ENCODE results near the gene TROAP.
"Not testable (repeated sequence)": the region's sequence is repeated elsewhere in the genome, so short reads cannot be mapped to it uniquely, and the experiment has no call there.

Gene TROAP

DNA sequence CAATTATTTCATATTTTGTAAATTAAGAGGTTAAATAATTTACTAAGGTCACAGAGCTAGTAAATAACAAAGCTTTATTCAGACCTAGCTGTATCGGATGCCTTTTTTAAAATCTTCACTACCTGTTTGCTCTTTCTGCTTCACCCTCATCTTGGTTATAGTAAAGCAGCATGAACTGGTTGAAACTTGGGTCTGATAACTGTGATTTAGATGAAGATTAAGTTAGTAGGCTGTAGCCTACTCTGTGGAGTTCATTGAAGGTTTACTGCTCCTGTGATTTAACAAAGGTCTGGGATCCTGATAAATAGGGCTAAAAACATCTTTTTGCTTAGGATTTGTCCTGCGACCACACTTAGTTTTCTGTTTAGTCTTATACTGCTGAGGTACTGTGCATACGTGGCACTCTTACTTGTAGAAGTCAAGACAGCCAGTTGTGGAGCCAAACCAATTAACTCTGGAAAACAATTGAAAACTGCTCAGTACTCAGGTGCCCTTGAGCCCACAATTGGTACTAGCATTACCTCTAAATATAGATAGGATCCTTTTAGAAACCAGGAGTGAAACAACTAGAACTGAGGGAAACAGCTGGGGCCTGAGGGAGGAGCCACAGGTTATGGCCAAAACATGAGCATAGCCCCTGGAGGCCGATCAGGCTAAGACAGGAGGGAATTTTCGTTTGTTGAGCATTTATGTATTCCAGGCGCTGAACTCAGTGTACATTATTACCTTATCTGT, 46.5 kb downstream of the TROAP start:
- TF ChIP-seq CTCF (conservative IDR thresholded peaks at IDR 0.05) = peak; percentile 56
- peak overlapping the region; percentile 98 for H3K27ac ChIP-seq

GRCh38 chr12:49370539-49370938, 47.5 kb downstream of the TROAP start:
- no peak for TF ChIP-seq CTCF (conservative IDR thresholded peaks at IDR 0.05)
- H3K27ac ChIP-seq = no peak overlapping the region

DNA sequence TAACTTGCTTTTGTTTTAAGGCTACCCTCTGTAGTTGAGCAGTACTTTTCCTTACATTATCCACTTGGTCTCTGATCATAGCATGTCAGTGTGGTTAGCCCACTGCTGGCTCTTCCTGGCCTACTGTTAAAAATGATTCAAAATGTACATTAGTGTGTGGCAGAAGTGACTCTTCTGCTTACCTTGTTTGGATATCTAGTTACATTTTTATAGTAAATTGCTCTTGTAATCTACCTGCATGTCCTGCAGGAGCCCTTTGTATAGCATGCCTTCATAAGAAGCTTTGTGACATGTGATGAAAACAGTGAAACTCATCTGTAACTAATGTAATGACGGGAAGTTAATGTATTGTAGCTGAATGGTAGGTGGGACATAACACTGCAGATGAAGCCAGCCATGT, 52.4 kb downstream of the TROAP start:
- TF ChIP-seq CTCF (conservative IDR thresholded peaks at IDR 0.05) = no peak
- peak overlapping the region; percentile 59 for H3K27ac ChIP-seq

DNA sequence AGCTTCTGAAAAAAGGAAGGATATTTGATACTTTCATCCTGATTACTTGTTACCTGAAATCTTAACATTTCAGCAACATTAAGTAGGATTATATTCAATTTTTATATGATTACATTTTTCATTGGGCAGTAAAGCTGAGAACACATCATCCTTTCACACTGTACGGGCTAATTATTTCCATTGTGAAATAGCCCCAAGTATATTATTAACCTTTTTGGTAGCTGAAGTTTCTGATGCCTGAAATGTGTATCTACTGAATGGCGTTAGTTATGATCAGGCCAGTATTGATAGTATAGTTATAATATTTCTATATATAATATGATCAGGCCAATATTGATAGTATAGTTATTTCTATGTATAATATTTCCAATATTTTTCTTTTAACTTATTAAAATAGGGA, 54.3 kb downstream of the TROAP start:
- TF ChIP-seq CTCF (conservative IDR thresholded peaks at IDR 0.05) = no peak
- H3K27ac ChIP-seq = no peak overlapping the region

DNA sequence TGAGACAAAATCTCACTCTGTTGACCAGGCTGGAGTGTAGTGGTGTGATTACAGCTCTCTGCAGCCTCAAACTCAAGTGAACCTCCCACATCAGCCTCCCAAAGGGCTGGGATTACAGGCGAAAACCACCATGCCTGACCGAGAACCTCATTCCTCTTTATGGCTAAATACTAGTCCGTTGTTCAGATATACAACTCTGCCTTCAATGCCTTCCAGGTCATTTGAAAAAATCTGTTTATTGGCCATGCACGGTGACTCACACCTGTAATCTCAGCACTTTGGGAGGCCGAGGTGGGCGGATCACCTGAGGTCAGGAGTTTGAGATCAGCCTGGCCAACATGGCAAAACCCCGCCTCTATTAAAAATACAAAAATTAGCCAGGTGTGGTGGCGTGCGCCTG, 57.1 kb downstream of the TROAP start:
- not testable (repeated sequence) for H3K27ac ChIP-seq

Data from VCaP (cell line).